ENCODE results near the gene KCNH1.
"Not testable (repeated sequence)": the region's sequence is repeated elsewhere in the genome, so short reads cannot be mapped to it uniquely, and the experiment has no call there.

Gene KCNH1

DNA sequence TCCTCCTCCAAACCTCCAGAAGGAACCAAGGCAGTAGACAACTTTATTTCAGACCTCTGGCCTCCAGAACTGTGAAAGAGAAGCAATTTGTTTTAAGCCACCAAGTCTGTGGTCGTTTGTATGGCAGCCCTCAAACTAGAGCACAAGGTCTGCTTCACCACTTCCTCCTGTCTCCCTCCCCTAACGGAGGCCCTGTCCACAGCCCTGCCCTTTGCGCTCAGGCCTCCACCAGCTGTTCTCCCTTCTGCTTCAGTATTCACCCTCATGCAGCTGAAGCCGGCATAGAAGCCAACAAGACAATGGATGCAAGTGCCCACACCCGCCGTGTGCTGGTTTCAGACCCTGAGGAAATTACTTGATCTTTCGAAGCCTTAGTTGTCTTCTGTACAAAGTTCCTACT lies 441.2 kb downstream of the KCNH1 start:
- in situ Hi-C loops (cut with MboI; ENCODE audit: low sequenced_read_pairs) = no loop called here

- in situ Hi-C loops (cut with MboI; ENCODE audit: low sequenced_read_pairs) = no loop called here
Observed at GRCh38 chr1:210691039-210691610, 442.8 kb downstream of the KCNH1 start.

- in situ Hi-C loops (cut with MboI; ENCODE audit: low sequenced_read_pairs) = no loop called here
Observed at GRCh38 chr1:210690236-210690635, 443.7 kb downstream of the KCNH1 start.

- in situ Hi-C loops (cut with MboI; ENCODE audit: low sequenced_read_pairs) = no loop called here
Observed at GRCh38 chr1:210689826-210690225, 444.1 kb downstream of the KCNH1 start.

DNA sequence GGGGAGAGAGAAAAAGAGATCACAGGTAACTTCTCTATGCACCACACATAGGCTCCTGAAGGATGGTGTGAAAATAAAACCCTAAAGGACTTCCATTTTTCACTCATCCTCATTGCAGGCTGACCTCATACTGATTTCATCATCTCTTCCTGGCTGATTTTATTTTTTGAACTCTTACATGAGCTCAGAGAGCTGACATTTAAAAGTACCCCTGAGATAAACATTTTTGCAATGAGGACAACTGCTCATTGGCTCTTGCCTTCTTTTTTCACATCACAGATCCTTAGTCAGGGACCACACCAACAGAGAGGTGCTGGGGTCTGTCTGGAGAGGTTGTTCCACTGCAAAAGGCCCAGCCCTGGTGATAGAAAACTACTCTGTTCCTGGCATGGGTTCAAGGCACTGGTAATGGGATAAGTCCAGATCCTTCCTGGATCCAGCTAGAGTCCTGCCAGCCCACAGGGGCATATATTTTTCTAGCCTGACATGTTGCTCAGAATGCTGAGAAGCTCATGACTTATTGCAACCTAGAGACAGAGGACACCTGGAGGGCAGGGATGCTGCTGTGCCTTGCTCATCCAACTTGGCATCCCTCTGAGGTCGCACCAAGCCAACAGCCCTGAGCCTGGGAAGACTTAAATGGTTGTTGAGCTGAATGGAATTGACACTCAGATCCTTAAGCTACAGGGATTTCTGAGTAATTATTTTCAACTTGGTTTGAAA lies 445.3 kb downstream of the KCNH1 start:
- in situ Hi-C loops (cut with MboI; ENCODE audit: low sequenced_read_pairs) = no loop called here

- in situ Hi-C loops (cut with MboI; ENCODE audit: low sequenced_read_pairs) = no loop called here
Observed at GRCh38 chr1:210687582-210688279, 446.2 kb downstream of the KCNH1 start.

- in situ Hi-C loops (cut with MboI; ENCODE audit: low sequenced_read_pairs) = no loop called here
Observed at GRCh38 chr1:210686841-210687240, 447.1 kb downstream of the KCNH1 start.

GRCh38 chr1:210685295-210685650 lies 448.7 kb downstream of the KCNH1 start:
- in situ Hi-C loops (cut with MboI; ENCODE audit: low sequenced_read_pairs) = no loop called here

- in situ Hi-C loops (cut with MboI; ENCODE audit: low sequenced_read_pairs) = no loop called here
Observed at GRCh38 chr1:210684466-210685294, 449.3 kb downstream of the KCNH1 start.

- in situ Hi-C loops (cut with MboI; ENCODE audit: low sequenced_read_pairs) = no loop called here
Observed at GRCh38 chr1:210683403-210684047, 450.4 kb downstream of the KCNH1 start.

GRCh38 chr1:210681158-210681557 lies 452.8 kb downstream of the KCNH1 start:
- in situ Hi-C loops (cut with MboI; ENCODE audit: low sequenced_read_pairs) = no loop called here

- in situ Hi-C loops (cut with MboI; ENCODE audit: low sequenced_read_pairs) = no loop called here
Observed at GRCh38 chr1:210678306-210678705, 455.6 kb downstream of the KCNH1 start.

GRCh38 chr1:210677533-210677932 lies 456.4 kb downstream of the KCNH1 start:
- in situ Hi-C loops (cut with MboI; ENCODE audit: low sequenced_read_pairs) = no loop called here

DNA sequence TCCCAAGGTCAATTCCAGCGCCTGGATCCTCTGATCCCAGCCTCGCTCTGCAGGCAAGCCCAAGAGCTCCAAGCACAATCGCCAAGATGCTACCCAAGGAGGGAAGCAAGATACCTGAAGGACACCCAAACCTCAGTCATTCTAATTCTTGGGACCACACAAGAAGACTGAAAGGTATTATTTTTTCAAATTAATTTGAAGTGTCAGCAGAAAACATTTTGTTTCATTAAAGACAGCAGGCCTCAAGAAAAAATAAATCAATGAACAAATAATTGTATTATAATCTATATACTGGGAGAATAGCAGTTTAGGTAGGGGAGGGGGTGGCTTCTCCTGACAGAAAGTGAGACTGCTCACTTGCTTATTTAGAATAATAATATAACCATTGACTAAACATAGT lies 457.4 kb downstream of the KCNH1 start:
- in situ Hi-C loops (cut with MboI; ENCODE audit: low sequenced_read_pairs) = no loop called here

DNA sequence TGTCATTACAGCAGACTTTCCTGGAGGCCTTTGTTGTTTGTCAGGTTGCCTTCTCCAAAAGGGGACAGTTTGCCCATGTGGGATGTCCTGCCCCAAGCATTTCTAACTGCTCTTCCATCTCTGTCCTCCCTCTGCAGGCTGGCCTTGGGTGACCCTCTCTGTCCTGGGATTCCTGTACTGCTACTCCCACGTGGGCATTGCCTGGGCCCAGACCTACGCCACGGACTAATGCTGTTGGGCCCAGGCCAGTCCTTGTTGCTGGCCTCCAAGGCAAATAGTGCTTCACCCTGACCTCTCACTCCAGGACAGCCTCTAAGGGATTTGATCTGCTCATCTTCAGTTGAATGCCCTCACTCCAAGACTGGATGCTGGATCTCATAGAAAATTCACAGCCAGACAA lies 459.8 kb downstream of the KCNH1 start:
- in situ Hi-C loops (cut with MboI; ENCODE audit: low sequenced_read_pairs) = no loop called here

GRCh38 chr1:210669951-210670350 lies 464.0 kb downstream of the KCNH1 start:
- in situ Hi-C loops (cut with MboI; ENCODE audit: low sequenced_read_pairs) = no loop called here

DNA sequence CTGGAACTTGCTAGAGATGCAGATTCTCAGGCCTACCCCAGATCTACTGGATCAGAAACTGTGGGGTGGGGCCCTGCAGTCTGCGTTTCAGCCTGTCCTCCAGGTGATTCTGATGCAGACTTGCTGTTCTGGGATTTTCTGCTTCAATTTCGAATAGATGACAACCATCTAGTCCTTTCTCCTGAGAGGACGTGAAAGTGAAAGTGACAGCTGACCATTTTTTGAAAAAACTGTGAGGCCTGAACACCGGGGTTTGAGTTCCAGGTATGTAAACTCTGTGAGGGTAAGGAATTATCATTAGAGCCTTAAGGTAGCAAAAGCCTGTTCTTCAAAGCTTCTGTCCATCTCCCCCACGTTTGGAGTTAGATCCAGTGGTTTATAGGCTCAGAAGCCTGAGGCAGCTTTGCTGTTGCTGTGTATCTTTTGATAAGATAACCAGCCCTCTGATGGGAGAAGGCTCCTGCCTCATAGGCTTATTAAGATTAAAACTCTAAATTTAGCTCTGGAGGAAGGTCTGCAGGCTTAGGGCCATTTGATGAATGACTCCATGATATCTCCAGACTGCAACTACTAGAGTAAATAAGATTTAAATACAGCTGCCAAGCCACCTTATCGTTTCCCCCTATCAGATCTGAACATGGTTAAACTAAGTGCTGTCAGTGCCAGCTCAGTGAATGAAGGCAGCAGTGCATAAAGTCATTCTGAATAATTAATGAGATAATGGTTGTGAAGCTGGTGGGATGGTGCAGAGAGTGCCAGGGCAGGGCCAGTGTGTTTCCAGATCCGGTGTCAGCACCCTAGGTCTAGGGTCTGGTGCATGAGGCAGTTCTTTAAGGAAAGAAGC lies 470.0 kb downstream of the KCNH1 start:
- in situ Hi-C loops (cut with MboI; ENCODE audit: low sequenced_read_pairs) = no loop called here

DNA sequence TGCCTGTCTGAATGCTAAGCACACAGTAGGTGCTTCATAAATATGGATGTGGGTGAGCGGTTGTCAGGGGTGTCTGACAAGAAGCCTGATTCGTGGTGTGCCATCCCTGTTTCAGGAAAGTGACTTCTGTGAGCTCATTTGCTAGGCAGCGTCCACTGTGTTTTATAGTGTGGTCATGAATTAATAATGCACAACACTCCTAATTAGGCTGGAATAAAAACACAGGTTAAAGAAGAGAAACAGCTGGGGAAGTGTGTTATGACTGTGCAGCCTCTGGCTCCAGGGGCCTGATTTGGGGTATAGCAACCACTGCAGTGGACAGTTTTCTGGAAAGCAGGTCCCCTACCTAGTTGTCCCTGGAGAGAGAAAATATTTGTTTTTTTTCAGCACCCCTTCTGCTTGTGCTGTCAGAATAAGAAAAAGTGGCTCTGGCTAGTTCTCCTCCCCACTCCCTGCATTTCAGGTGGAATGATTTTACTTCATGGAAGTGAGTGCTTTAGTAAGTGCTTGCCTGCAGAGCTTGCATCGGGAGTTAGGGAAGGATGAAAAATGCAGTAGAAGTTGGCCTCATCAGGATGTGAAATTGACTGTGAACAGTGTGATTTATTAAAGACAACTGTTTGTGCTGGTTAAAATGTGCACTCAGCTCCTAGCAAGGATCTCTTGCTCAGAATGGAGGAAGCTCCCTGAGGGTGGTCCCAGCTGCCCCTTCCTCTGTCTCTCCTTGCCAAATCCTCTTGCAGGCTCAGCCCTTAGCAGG lies 471.5 kb downstream of the KCNH1 start:
- in situ Hi-C loops (cut with MboI; ENCODE audit: low sequenced_read_pairs) = no loop called here

DNA sequence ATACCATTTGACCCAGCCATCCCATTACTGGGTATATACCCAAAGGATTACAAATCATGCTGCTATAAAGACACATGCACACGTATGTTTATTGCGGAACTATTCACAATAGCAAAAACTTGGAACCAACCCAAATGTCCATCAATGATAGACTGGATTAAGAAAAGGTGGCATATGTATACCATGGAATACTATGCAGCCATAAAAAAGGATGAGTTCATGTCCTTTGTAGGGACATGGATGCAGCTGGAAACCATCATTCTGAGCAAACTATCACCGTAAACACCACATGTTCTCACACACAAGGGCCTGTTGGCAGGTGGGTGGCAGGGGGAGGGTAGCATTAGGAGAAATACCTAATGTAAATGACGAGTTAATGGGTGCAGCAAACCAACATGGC lies 472.4 kb downstream of the KCNH1 start:
- in situ Hi-C loops (cut with MboI; ENCODE audit: low sequenced_read_pairs) = not testable (repeated sequence)

All from HL-60/S4 treated with phorbol 12-myristate 13-acetate at 8.2 ng/mL for 4 days and 3 days (cell line).